Left ventricle myocardium inferior (tissue), 1 donor: Measurements from ENCODE around the gene EIF2S2. TPM values are rescaled to one million over a fixed set of nuclear protein-coding genes. Genes with fewer than 3 reads are reported as not detected.

ENCODE experiments used
- DNase-seq: peaks from one replicate; pipeline ENCODE4 v3.0.0-alpha.2; 2020
- H3K27ac ChIP-seq: fragments of 200-600 bp; replicated peaks from 2 replicates; pipeline ENCODE4 v1.8.0; 2021
- H3K27me3 ChIP-seq: fragments of 200-600 bp; 2 replicates; pipeline ENCODE4 v1.8.0; 2021; ENCODE audit warnings: low read depth
- H3K36me3 ChIP-seq: fragments of 200-600 bp; 2 replicates; pipeline ENCODE4 v1.8.0; 2021
- H3K4me1 ChIP-seq: fragments of 200-600 bp; 2 replicates; pipeline ENCODE4 v1.8.0; 2021
- H3K4me3 ChIP-seq: fragments of 200-600 bp; 2 replicates; pipeline ENCODE4 v1.8.0; 2021; ENCODE audit warnings: mild to moderate bottlenecking, moderate library complexity
- H3K9me3 ChIP-seq: fragments of 200-600 bp; replicated peaks from 2 replicates; pipeline ENCODE4 v1.8.0; 2021
- intact Hi-C: fragments of 100-400 bp; cut with micrococcal nuclease; formaldehyde crosslinking; loops from one replicate; pipeline ENCODE4 v1.11.0; 2022
- total RNA-seq: library from RNA; stranded (reverse); fragmentation: NEBNext Ultra II Directional; extraction: Animal tissue kit (Norgen Biotek cat#: 25700); gene quantifications from one replicate; pipeline ENCODE4 v1.2.1, GENCODE V29; 2021
- TF ChIP-seq, protein P1 (sequence below): fragments of 200-600 bp; IDR thresholded peaks from 2 replicates; pipeline ENCODE4 v1.8.0; 2021; ENCODE audit warnings: antibody characterized with exemption, mild to moderate bottlenecking, borderline replicate concordance
- donor health status: DM: no; HTN: yes; CAD: no; lungs with severe emphysema.

Gene EIF2S2
- total RNA-seq, 1 donor from 2014 or later = 41.0 TPM

DNA sequence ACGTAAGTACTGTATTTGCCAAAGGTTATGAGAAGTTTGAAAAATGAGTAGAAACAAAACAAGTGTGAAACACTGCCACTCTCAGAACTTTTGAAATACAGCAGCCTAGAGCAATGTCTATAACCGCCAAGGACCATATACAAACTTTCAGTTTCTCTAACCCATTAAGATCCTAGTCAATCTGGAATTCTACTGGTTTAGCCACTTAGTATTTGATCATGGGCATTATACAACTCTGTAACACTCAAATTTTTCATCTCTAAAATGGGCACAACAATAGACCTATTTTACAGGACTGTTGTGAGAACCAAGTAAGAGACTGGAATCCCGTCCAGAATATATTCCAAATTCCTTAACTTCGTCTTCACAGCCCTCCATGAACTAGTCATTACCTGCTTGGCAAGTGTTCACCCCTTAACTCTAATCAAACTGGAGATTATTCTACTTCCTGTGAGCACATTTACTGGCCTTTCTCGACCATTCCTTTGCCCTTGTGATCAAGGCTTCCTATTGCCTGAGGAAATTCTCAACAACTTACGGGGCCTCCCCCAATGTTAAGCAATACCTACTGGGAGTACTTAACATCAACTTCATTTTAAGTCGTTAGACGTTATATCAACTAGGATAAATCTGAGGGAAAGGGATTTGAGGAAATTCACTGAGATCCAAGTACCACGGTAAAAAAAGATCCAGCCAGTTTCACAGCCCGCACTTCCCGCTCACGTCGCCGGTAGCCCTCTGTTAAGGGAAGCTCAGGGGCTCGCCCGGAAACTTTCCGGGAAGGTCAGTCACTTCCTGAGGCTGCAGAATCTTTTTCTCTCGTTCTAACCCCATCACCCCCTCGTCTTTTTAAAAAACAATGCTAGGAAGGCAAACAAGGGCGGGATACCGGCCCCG lies 1.1 kb downstream of the EIF2S2 start:
- H3K27ac ChIP-seq = peak overlapping the region; percentile 98
- peak overlapping the region; percentile 99 for H3K4me3 ChIP-seq
- no peak for DNase-seq
- TF ChIP-seq, protein P1, sequence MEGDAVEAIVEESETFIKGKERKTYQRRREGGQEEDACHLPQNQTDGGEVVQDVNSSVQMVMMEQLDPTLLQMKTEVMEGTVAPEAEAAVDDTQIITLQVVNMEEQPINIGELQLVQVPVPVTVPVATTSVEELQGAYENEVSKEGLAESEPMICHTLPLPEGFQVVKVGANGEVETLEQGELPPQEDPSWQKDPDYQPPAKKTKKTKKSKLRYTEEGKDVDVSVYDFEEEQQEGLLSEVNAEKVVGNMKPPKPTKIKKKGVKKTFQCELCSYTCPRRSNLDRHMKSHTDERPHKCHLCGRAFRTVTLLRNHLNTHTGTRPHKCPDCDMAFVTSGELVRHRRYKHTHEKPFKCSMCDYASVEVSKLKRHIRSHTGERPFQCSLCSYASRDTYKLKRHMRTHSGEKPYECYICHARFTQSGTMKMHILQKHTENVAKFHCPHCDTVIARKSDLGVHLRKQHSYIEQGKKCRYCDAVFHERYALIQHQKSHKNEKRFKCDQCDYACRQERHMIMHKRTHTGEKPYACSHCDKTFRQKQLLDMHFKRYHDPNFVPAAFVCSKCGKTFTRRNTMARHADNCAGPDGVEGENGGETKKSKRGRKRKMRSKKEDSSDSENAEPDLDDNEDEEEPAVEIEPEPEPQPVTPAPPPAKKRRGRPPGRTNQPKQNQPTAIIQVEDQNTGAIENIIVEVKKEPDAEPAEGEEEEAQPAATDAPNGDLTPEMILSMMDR = no peak
- peaks cover 10% of the 10 kb centered on the region for H3K36me3 ChIP-seq
- H3K9me3 ChIP-seq = no peaks in the 10 kb centered on the region
- H3K4me1 ChIP-seq = peaks cover 69% of the 10 kb centered on the region
- H3K27me3 ChIP-seq = no peaks in the 10 kb centered on the region
- intact Hi-C loops = no loop called here

GRCh38 chr20:34110025-34110744 lies 1.9 kb downstream of the EIF2S2 start:
- peaks cover 76% of the 10 kb centered on the region for H3K4me1 ChIP-seq
- peaks cover 14% of the 10 kb centered on the region for H3K36me3 ChIP-seq
- no peaks in the 10 kb centered on the region for H3K9me3 ChIP-seq
- H3K4me3 ChIP-seq = peak overlapping the region; percentile 99
- no peak overlapping the region for H3K27ac ChIP-seq
- TF ChIP-seq, protein P1 = no peak
- intact Hi-C loops = no loop called here
- DNase-seq = no peak
- H3K27me3 ChIP-seq = no peaks in the 10 kb centered on the region

DNA sequence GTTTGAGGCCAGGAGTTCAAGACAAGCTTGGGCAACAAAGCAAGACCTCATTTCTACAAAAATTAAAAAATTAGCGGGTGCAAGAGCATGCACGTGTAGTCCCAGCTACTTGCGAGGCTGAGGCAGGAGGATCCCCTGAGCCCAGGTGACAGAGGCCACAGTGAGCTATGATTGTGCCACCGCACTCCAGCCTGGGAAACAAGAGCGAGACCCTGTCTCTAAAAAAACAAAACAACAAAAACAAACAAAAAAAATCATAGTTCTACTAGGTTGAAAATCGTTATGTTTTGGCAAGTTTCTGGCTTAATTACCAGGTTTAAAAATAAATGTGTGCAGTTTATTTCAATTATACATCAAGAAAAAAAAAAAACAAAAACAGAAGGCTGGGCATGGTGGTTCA lies 2.6 kb downstream of the EIF2S2 start:
- Histone ChIP-seq H3K36me3 (peaks cover 22% of the 10 kb centered on the region), H3K9me3 (no peaks in the 10 kb centered on the region), H3K27me3 (no peaks in the 10 kb centered on the region), H3K4me1 (peaks cover 83% of the 10 kb centered on the region), H3K4me3 (no peak overlapping the region), H3K27ac (no peak overlapping the region)
- intact Hi-C loops = no loop called here
- TF ChIP-seq, protein P1 = no peak
- no peak for DNase-seq

GRCh38 chr20:34108616-34109174 lies 3.3 kb downstream of the EIF2S2 start:
- Histone ChIP-seq H3K36me3 (peaks cover 29% of the 10 kb centered on the region), H3K27me3 (no peaks in the 10 kb centered on the region), H3K4me1 (peaks cover 86% of the 10 kb centered on the region), H3K9me3 (no peaks in the 10 kb centered on the region), H3K27ac (no peak overlapping the region), H3K4me3 (no peak overlapping the region)
- TF ChIP-seq, protein P1 = no peak
- DNase-seq = no peak
- intact Hi-C loops = no loop called here

DNA sequence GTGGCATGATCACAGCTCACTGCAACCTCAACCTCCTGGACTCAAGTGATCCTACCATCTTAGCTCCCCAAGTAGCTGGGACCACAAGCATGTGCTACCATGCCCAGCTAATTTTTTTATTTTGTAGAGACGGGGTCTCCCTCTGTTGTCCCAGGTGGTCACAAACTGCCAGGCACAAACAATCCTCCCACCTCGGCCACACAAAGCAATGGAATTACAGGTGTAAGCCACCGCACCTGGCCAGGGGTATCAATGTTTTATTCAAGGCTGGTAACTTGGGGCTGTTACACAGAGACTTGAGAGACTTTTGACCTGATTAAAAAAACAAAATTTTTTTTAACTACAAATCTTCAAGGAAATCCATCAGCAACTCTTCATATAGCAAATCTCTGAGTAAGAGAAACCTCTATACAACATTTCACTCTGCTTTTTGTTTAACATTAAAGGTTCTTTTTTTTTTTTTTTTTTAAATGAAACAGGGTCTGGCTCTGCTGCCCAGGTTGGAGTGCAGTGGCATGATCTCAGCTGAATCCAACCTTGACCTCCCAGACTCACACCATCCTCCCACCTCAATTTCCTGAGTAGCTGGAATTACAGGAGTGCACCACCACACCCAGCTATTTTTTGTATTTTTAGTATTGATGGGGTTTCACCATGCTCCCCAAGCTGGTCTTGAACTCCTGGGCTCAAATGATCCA lies 5.9 kb downstream of the EIF2S2 start:
- no peak overlapping the region for H3K4me3 ChIP-seq
- H3K36me3 ChIP-seq = peaks cover 53% of the 10 kb centered on the region
- peaks cover 79% of the 10 kb centered on the region for H3K4me1 ChIP-seq
- no peak overlapping the region for H3K27ac ChIP-seq
- no peaks in the 10 kb centered on the region for H3K9me3 ChIP-seq
- H3K27me3 ChIP-seq = no peaks in the 10 kb centered on the region
- no peak for DNase-seq
- TF ChIP-seq, protein P1 = no peak
- intact Hi-C loops = no loop called here
